Activated CD4-positive, alpha-beta T cell treated with anti-CD3 and anti-CD28 coated beads for 36 hours (primary cell): ENCODE results near the gene TLK1. TPM values are rescaled to one million over a fixed set of nuclear protein-coding genes. Genes with fewer than 3 reads are reported as not detected.
A peak's percentile ranks its signal among the peaks of the same experiment; 100 is the strongest.

Source experiments
- ATAC-seq: fragments of 200-7000 bp; cut with Tn5 transposase; one replicate; pipeline ENCODE4 v1.10.0; 2021; ENCODE audit warnings: mild to moderate bottlenecking, moderate library complexity
- CTCF ChIA-PET: fragments of 350-600 bp; sonication (Branson Sonifier 250); formaldehyde crosslinking; loops from one replicate; lab custom pipeline; 2021; ENCODE audit warnings: antibody characterized with exemption; lab: Charles Lee
- POLR2A ChIA-PET: fragments of 350-600 bp; sonication (Branson Sonifier 250); formaldehyde crosslinking; loops from one replicate; lab custom pipeline; 2021; ENCODE audit warnings: antibody characterized with exemption, inconsistent platforms; lab: Charles Lee
- DNase-seq: peaks from one replicate; pipeline ENCODE4 v3.0.0-alpha.2; 2020
- H3K27ac Mint-ChIP-seq: one replicate; pipeline ENCODE4 v1.8.0; 2021; ENCODE audit warnings: mixed read lengths
- H3K27me3 Mint-ChIP-seq: one replicate; pipeline ENCODE4 v1.8.0; 2021; ENCODE audit warnings: mixed read lengths
- H3K36me3 Mint-ChIP-seq: one replicate; pipeline ENCODE4 v1.8.0; 2021; ENCODE audit warnings: low read depth, mixed read lengths
- H3K4me1 Mint-ChIP-seq: one replicate; pipeline ENCODE4 v1.8.0; 2021; ENCODE audit warnings: mixed read lengths
- H3K4me3 Mint-ChIP-seq: one replicate; pipeline ENCODE4 v1.8.0; 2021; ENCODE audit warnings: mild to moderate bottlenecking, moderate library complexity, mixed read lengths
- H3K9me3 Mint-ChIP-seq: one replicate; pipeline ENCODE4 v1.8.0; 2021; ENCODE audit warnings: low read depth, mixed read lengths
- intact Hi-C, 2 experiments: fragments of 100-400 bp; cut with DNase I in 1 of 2; cut with micrococcal nuclease in 1 of 2; formaldehyde crosslinking; loops; one replicate each; pipeline versions ENCODE4 v1.14.2 to v1.15.1; 2022 to 2024; cut with DNase I, micrococcal nuclease
- total RNA-seq, 2 experiments: library from RNA; stranded (reverse); gene quantifications; one replicate each; pipeline ENCODE4 v1.2.3, GENCODE V29; 2021

Gene TLK1
- total RNA-seq, 2 experiments from 2014 or later: 71.8 to 83.7 TPM

- Mint-ChIP-seq H3K4me3 (peak overlapping the region; percentile 95), H3K27me3 (no peaks in the 10 kb centered on the region), H3K27ac (no peak overlapping the region), H3K36me3 (peaks cover 6% of the 10 kb centered on the region), H3K4me1 (peaks cover 68% of the 10 kb centered on the region), H3K9me3 (no peaks in the 10 kb centered on the region)
- intact Hi-C loops: loop anchor here (2.0 to 10.0 kb wide), 7 partner anchors 13 to 1333 kb away; partner anchors contain the start of genes GORASP2 (in 1 of the 2), METTL5 (in 1 of the 2) and UBR3 (in 1 of the 2)
- ATAC-seq (no peak), DNase-seq (no peak)
- ChIA-PET CTCF (interaction anchor here (0.6 to 3.9 kb wide), 19 partner anchors 11 to 691 kb away, joined by 3 to 20 read pairs (median 4); partner anchors contain the start of genes DCAF17 and METTL8), POLR2A (interaction anchor here (0.5 to 0.7 kb wide), 3 partner anchors 185 to 283 kb away, joined by 3 to 4 read pairs (median 3); no protein-coding TSS in a partner anchor)
Measured at GRCh38 chr2:171158036-171158789, 2.5 kb downstream of the TLK1 start.

GRCh38 chr2:171157109-171157500, 3.6 kb downstream of the TLK1 start:
- Mint-ChIP-seq H3K4me1 (peaks cover 68% of the 10 kb centered on the region), H3K4me3 (peak overlapping the region; percentile 35), H3K9me3 (no peaks in the 10 kb centered on the region), H3K27me3 (no peaks in the 10 kb centered on the region), H3K27ac (peak overlapping the region; percentile 63), H3K36me3 (peaks cover 6% of the 10 kb centered on the region)
- ATAC-seq: no peak
- CTCF ChIA-PET: interaction anchor here (0.6 to 3.9 kb wide), 8 partner anchors 10 to 833 kb away, joined by 3 to 20 read pairs (median 4); partner anchors contain the start of genes DCAF17 and METTL8
- POLR2A ChIA-PET: interaction anchor here (0.6 kb wide), 1 partner anchor 136 kb away, joined by 3 read pairs; no protein-coding TSS in a partner anchor
- no peak for DNase-seq
- intact Hi-C loops: loop anchor here (5.0 to 10.0 kb wide), 2 partner anchors 115 to 1332 kb away; partner anchors contain the start of genes METTL5 (in 1 of the 2) and UBR3 (in 1 of the 2)

- H3K27ac Mint-ChIP-seq: no peak overlapping the region
- intact Hi-C loops: loop anchor here in 1 of 2 experiments (10.0 kb wide), 1 partner anchor 1330 kb away; the partner anchor contains the start of genes METTL5 and UBR3
- ATAC-seq (no peak), DNase-seq (no peak)
- H3K4me1 Mint-ChIP-seq: peaks cover 77% of the 10 kb centered on the region
- no peaks in the 10 kb centered on the region for H3K27me3 Mint-ChIP-seq
- H3K9me3 Mint-ChIP-seq: no peaks in the 10 kb centered on the region
- H3K36me3 Mint-ChIP-seq: peaks cover 6% of the 10 kb centered on the region
- no peak overlapping the region for H3K4me3 Mint-ChIP-seq
- ChIA-PET POLR2A (interaction anchor here (0.6 to 1.2 kb wide), 4 partner anchors 9 to 73 kb away, joined by 3 to 13 read pairs (median 6); no protein-coding TSS in a partner anchor), CTCF (interaction anchor here (0.7 to 2.2 kb wide), 8 partner anchors 10 to 262 kb away, joined by 3 to 11 read pairs (median 4); no protein-coding TSS in a partner anchor)
Measured at GRCh38 chr2:171154348-171154747, 6.3 kb downstream of the TLK1 start.

- no peak for DNase-seq
Measured at GRCh38 chr2:171150694-171151285, 9.9 kb downstream of the TLK1 start.

GRCh38 chr2:171149986-171150693, 10.6 kb downstream of the TLK1 start:
- peak; percentile 50 for DNase-seq
- H3K27me3 Mint-ChIP-seq: no peaks in the 10 kb centered on the region
- intact Hi-C loops: loop anchor here in 1 of 2 experiments (10.0 kb wide), 1 partner anchor 1325 kb away; the partner anchor contains the start of genes METTL5 and UBR3
- CTCF ChIA-PET: interaction anchor here (0.8 to 1.0 kb wide), 4 partner anchors 9 to 177 kb away, joined by 4 read pairs; no protein-coding TSS in a partner anchor
- H3K27ac Mint-ChIP-seq: no peak overlapping the region
- peaks cover 79% of the 10 kb centered on the region for H3K4me1 Mint-ChIP-seq
- POLR2A ChIA-PET: interaction anchor here (0.6 to 1.2 kb wide), 3 partner anchors 9 to 64 kb away, joined by 3 to 5 read pairs (median 5); no protein-coding TSS in a partner anchor
- H3K36me3 Mint-ChIP-seq: peaks cover 3% of the 10 kb centered on the region
- ATAC-seq: peak; percentile 34
- no peaks in the 10 kb centered on the region for H3K9me3 Mint-ChIP-seq
- H3K4me3 Mint-ChIP-seq: no peak overlapping the region

More at GRCh38 chr2:171150694-171151285, 9.9 kb downstream of the TLK1 start:
- Mint-ChIP-seq H3K36me3 (peaks cover 3% of the 10 kb centered on the region), H3K27ac (no peak overlapping the region), H3K4me3 (no peak overlapping the region), H3K4me1 (peaks cover 81% of the 10 kb centered on the region), H3K27me3 (no peaks in the 10 kb centered on the region), H3K9me3 (no peaks in the 10 kb centered on the region)
- POLR2A ChIA-PET: interaction anchor here (0.6 to 1.2 kb wide), 3 partner anchors 9 to 64 kb away, joined by 3 to 5 read pairs (median 5); no protein-coding TSS in a partner anchor
- intact Hi-C loops: loop anchor here in 1 of 2 experiments (10.0 kb wide), 1 partner anchor 1326 kb away; the partner anchor contains the start of genes METTL5 and UBR3
- CTCF ChIA-PET: interaction anchor here (0.8 to 1.0 kb wide), 3 partner anchors 9 to 178 kb away, joined by 4 read pairs; no protein-coding TSS in a partner anchor
- ATAC-seq: peak; percentile 71

- Mint-ChIP-seq H3K27me3 (no peaks in the 10 kb centered on the region), H3K4me1 (peaks cover 80% of the 10 kb centered on the region), H3K9me3 (no peaks in the 10 kb centered on the region), H3K36me3 (peaks cover 7% of the 10 kb centered on the region), H3K4me3 (no peak overlapping the region), H3K27ac (no peak overlapping the region)
- POLR2A ChIA-PET: no interaction called here
- intact Hi-C loops: no loop called here
- DNase-seq: no peak
- no peak for ATAC-seq
- CTCF ChIA-PET: interaction anchor here (1.0 to 3.2 kb wide), 2 partner anchors 8 to 61 kb away, joined by 4 to 20 read pairs; no protein-coding TSS in a partner anchor
Measured at GRCh38 chr2:171149171-171149938, 11.3 kb downstream of the TLK1 start.

- Mint-ChIP-seq H3K4me1 (peaks cover 81% of the 10 kb centered on the region), H3K36me3 (peaks cover 7% of the 10 kb centered on the region), H3K27ac (no peak overlapping the region), H3K4me3 (no peak overlapping the region), H3K9me3 (no peaks in the 10 kb centered on the region), H3K27me3 (no peaks in the 10 kb centered on the region)
- ChIA-PET POLR2A (no interaction called here), CTCF (interaction anchor here (0.9 to 3.2 kb wide), 5 partner anchors 10 to 125 kb away, joined by 3 to 20 read pairs (median 3); no protein-coding TSS in a partner anchor)
- intact Hi-C loops: no loop called here
- no peak for DNase-seq
- ATAC-seq: no peak
Measured at GRCh38 chr2:171147081-171147480, 13.6 kb downstream of the TLK1 start.

- intact Hi-C loops: no loop called here
- peaks cover 82% of the 10 kb centered on the region for H3K4me1 Mint-ChIP-seq
- no peaks in the 10 kb centered on the region for H3K9me3 Mint-ChIP-seq
- H3K27me3 Mint-ChIP-seq: no peaks in the 10 kb centered on the region
- ChIA-PET CTCF (interaction anchor here (0.9 to 3.2 kb wide), 5 partner anchors 10 to 125 kb away, joined by 3 to 20 read pairs (median 3); no protein-coding TSS in a partner anchor), POLR2A (no interaction called here)
- peak overlapping the region; percentile 67 for H3K27ac Mint-ChIP-seq
- DNase-seq: no peak
- ATAC-seq: no peak
- H3K36me3 Mint-ChIP-seq: peaks cover 7% of the 10 kb centered on the region
- H3K4me3 Mint-ChIP-seq: no peak overlapping the region
Measured at GRCh38 chr2:171146633-171147032, 14.1 kb downstream of the TLK1 start.

GRCh38 chr2:171146071-171146470, 14.6 kb downstream of the TLK1 start:
- POLR2A ChIA-PET: no interaction called here
- H3K27ac Mint-ChIP-seq: no peak overlapping the region
- peaks cover 86% of the 10 kb centered on the region for H3K4me1 Mint-ChIP-seq
- DNase-seq (no peak), ATAC-seq (no peak)
- no peaks in the 10 kb centered on the region for H3K27me3 Mint-ChIP-seq
- H3K36me3 Mint-ChIP-seq: peaks cover 7% of the 10 kb centered on the region
- no peak overlapping the region for H3K4me3 Mint-ChIP-seq
- CTCF ChIA-PET: interaction anchor here (0.9 to 3.2 kb wide), 3 partner anchors 11 to 124 kb away, joined by 3 to 20 read pairs (median 3); no protein-coding TSS in a partner anchor
- H3K9me3 Mint-ChIP-seq: no peaks in the 10 kb centered on the region
- intact Hi-C loops: no loop called here
